Measurements from ENCODE around the gene BAG5.

DNA sequence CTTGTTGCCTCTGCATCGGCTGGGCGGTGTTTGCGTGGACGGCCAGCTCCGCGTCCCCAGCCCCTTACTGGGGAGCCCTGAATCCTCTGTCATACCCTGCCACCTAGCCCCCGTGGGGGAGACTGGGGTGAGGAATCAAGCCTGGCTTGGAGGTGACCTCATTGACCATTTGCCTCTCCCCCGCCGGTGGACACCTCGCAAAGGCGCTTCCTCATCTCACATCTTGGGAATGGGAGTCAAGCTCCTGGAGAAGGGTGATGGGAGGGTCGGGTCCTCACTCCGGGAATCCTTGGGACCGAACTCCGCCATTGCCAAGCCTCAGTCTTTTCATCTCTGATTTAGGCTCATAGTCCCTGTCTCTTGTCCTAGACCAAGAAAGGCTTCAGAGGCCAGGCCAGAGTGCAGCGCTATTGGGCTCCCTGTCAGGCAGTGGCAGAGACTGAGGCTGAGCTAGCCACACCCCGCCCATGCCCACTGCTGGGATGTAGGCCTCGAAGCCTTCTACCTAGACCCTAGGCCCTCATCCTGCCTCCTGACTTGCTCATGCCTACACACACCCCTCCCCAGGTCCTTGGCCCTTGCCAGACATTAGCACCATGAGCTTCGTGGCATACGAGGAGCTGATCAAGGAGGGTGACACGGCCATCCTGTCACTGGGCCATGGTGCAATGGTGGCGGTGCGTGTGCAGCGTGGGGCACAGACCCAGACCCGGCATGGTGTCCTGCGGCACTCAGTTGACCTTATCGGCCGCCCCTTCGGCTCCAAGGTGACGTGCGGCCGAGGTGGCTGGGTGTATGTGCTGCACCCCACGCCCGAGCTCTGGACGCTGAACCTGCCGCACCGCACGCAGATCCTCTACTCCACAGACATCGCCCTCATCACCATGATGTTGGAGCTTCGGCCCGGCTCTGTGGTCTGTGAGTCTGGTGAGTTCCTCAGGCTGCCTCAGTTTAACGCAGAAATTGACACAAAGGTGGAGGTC is 32.8 kb downstream of the BAG5 start:
- TF ChIP-seq BHLHE40 (IDR thresholded peaks at IDR 0.05; ENCODE audit: borderline replicate concordance): no peak
- no peak for TF ChIP-seq ZNF384 (IDR thresholded peaks at IDR 0.05)
- no peak for TF ChIP-seq ELF4 (IDR thresholded peaks at IDR 0.05)
- no peak for TF ChIP-seq FOXK2 (IDR thresholded peaks at IDR 0.05)
- no peak for TF ChIP-seq SUZ12 (IDR thresholded peaks at IDR 0.05)
- TF ChIP-seq SP1 (IDR thresholded peaks at IDR 0.05): no peak
- TF ChIP-seq TARDBP (IDR thresholded peaks at IDR 0.05): no peak
- no peak for TF ChIP-seq HDGF (IDR thresholded peaks at IDR 0.05; ENCODE audit: borderline replicate concordance)
